Inflammatory macrophage (primary cell): Measurements from ENCODE around the gene NOXA1.
"Not testable (repeated sequence)": the region's sequence is repeated elsewhere in the genome, so short reads cannot be mapped to it uniquely, and the experiment has no call there.

Experiments
- DNase-seq, 2 donors: peaks; one replicate each; pipeline ENCODE4 v3.0.0-alpha.2; 2020 to 2022

NOXA1 gene

GRCh38 chr9:137406085-137406760 is 17.0 kb upstream of the NOXA1 start:
- no peak for DNase-seq

DNA sequence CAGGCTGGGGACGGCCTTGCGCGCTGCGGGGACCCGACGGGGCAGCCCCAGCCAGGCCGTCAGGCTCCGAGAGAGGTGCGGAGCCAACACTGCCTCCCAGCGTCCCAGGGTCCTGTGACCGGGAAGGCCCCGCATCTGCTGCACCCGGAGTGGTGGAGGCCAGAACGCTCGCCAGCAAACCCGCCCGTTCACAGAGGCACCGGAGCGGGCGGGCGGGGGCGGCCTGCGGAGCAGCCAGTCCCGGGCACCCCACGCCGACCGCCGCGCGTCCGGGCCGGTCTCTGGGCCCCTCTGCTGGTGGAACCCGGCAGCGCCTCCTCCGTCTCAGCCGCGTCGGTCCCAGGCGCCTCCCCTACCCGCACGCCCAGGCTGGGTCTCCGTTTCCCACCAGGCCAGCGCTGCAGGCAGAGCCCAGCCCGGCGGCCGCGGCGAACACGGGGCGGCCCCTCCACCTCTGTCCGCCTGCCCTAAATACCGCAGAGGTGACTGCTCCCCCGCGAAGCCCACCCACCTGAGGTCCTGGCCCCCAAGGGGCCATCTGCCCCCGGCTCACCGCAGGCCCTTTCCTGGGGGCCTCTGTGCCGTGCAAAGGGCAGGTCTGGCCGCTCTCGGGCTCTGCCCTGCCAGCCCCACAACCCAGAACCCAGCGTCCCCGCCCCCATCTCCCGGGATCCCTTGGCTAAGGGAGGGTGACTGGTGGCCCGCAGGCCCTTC is 16.2 kb upstream of the NOXA1 start:
- DNase-seq, result peak; percentile 50 to 61

DNA sequence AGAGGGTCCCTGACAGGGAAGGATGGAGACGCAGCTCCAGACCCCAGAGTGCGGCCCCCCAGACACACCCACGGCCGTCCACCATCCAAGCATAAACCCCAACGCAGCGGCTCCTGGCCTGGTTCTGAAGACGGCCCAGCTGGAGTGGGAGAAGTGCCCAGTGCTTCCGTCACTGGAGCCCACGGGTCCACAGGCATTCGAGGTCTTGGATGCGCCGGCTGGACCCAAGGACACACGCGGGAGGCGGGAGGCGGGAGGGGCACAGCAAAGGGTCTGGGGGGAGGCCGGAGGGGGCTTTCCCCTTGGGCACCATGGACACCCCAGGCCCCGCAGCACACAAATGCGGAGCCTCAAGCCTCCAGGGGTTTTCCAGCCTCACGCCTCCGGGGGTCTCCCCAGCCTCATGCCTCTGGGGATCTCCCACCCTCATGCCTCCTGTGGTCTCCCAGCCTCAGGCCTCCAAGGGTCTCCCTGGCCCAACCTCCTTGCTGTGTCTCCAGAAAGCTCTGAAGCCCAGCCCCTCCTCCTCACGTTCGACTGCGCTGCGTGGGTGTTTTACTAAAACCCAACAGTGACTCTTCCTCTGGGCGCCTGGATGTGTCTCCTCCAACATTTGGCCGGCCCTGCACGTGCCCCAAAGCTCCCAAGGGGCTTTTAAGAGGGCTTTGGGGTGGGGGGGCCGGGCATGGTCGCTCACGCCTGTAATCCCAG is 15.4 kb upstream of the NOXA1 start:
- no peak for DNase-seq

GRCh38 chr9:137408651-137409405 is 14.4 kb upstream of the NOXA1 start:
- no peak for DNase-seq

DNA sequence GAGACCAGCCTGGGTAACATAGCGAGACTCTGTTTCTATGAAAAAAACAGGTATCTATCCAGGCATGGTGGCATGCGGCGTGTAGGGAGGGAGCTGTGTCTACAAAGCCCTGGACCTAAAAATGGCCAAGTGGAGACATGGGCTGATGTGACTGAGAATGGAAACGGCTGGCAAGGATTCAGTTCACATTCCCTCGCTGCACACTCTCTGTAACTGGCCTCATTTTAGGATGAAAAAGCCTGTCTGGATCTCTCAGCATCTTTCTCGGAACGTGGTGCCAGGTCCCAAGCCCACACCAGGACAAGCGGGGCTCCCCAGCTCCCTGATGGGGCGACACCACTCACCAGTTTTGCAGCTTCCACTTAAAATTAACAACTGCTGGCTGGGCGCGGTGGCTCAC is 13.7 kb upstream of the NOXA1 start:
- DNase-seq, result no peak

GRCh38 chr9:137410236-137410890 is 12.8 kb upstream of the NOXA1 start:
- not testable (repeated sequence) for DNase-seq

GRCh38 chr9:137410891-137411249 is 12.3 kb upstream of the NOXA1 start:
- no peak for DNase-seq

DNA sequence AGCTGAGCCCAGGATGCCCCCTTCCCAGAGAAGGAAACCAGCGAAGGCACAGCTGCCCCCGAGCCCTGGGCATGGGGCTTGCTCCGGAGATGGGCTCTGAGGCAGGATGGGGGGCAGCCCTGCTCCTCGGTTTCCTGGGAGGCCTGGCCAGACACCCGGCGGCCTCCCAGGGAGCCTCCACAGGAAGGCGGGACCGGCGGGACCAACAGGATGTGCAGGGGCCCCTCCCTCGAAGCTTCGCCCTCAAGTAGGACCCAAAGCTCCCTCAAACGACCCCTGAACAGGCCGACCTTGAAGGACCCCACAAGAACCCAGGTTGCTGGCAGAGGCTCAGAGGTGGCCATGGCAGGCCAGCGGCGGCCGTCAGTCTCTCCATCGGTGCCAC is 11.9 kb upstream of the NOXA1 start:
- DNase-seq, result no peak

DNA sequence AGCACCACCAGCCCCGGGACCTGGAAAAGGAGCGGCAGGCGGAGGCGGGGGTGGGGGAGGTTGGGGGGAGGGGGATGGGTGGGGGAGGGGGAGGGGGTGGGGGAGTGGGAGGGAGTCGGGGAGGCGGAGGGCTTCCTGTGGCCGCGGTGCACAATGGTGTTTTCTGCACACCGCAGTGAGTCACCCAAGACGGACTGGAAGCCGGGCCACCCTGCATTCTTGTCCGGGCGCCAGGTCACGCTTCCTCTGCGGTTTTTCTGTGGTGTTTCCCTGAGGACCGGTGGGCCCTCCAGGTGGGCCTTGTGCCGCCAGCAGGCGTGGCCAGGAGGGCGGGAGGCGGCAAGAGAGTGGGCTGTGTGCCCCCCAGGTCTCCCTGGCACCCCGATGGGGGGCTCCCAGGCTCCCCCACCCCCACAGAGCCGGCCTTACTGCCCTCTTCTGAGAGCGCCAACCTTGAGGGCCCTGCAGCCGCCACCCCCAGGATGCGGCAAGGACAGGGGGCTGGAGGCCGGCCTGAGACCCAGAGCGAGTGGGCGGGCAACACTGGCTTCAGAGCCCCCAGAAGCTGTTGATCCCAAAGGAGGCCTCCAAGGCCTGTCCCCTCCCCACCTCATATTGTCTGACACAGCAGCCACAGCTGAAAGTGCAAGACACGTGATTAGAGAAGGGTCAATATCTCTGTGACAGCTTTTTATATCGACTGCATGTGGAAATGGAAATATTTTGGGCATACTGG is 11.4 kb upstream of the NOXA1 start:
- peak in 1 of 2 donors; percentile 31 for DNase-seq

- DNase-seq, result no peak
Observed at GRCh38 chr9:137412431-137412830, 10.8 kb upstream of the NOXA1 start.

DNA sequence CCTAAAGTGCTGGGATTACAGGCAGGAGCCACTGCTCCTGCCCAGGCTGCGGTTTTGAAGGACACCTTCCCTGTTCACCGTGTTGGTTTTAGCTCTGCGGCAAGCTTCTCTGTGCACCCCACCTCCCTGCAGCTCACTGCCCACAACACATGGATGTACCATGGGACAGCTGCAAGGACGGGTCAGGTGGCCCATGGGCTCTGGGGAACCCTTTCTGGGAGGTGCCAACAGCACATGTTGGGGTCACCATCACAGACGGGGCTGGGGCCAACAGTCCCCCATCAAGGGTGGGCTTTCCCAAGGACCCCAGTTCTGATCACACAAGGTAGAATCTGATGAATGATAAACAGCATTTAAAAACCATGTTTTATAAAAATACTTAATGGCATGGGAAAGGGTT is 7.7 kb upstream of the NOXA1 start:
- no peak for DNase-seq

DNA sequence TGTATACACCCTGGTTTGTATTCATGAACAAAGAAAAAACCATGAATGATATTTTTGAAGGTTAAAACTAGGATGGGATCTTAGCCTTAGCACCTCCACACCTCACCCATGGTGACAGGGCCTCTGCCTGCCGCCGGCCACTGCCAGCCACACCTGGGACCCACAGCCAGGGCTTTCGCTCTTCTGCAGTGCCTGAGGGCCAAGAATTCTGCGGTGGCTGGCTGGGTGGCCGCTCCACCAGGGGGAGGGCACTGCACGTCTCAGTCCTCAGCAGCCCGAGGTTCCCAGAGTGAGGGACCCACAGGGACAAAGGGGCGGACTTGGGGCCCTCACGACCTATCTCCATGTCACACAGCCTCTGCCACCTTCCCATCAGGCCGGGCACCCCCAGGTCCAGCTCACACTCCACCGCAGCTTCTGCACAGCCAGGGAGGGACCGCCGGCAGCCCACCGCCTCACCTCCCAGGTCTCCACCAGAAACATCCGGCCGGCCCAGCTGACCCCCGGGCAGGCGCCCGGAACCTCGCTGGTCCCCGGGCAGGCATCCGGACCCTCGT is 7.1 kb upstream of the NOXA1 start:
- no peak for DNase-seq

- no peak for DNase-seq
Observed at GRCh38 chr9:137416563-137417151, 6.5 kb upstream of the NOXA1 start.

- DNase-seq, result peak in 1 of 2 donors; percentile 38
Observed at GRCh38 chr9:137417161-137418021, 5.8 kb upstream of the NOXA1 start.

- no peak for DNase-seq
Observed at GRCh38 chr9:137421838-137422603, 1.2 kb upstream of the NOXA1 start.

GRCh38 chr9:137423514-137424291 is 510 bp downstream of the NOXA1 start:
- peak; percentile 29 to 53 for DNase-seq

GRCh38 chr9:137426018-137426681 is 3.0 kb downstream of the NOXA1 start:
- DNase-seq, result no peak
